ENCODE measurements around the gene CEP97. TPM values are rescaled to one million over a fixed set of nuclear protein-coding genes. Genes with fewer than 3 reads are reported as not detected.

Gene CEP97
- polyA plus RNA-seq, 1 donor (not counting 4 experiments of a cell fraction or from before 2014, with no cell fraction given): 3.6 TPM

DNA sequence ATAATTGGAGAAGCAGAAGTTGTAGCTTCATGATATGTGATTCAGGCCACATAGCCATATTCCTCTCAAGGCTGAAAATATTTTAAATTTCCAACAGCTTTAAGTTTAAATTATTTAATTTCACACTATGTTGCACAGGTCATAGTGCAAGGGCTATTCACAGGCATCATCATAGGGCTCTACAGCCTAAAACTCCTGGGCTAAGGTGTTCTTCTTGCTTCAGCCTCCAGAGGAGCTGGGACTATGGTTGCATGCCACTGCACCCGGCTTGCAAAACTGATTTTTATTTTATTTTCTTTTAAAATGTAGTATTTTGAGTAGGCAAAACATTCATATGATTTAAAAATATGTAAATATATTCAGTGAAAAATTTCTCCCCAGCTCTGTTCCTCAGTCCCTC is 6.0 kb upstream of the CEP97 start:
- no peak overlapping the region for H3K4me3 ChIP-seq (ENCODE audit: control insufficient read depth in 2 of 3, extremely low read depth in 1 of 3, insufficient read depth in 2 of 3, low read depth in 1 of 3, low read length in 3 of 3)
- peaks cover 19% of the 10 kb centered on the region for H3K4me1 ChIP-seq (ENCODE audit: control insufficient read depth, extremely low read depth, insufficient read depth, low read length)
- dilution Hi-C loops (cut with MboI; ENCODE audit: extremely low pct_ligation_motif_present, low sequenced_read_pairs): no loop called here
- DNase-seq (ENCODE audit: low read depth, low spot score) (no peak), FAIRE-seq (no peak)
- no peak overlapping the region for H3K9ac ChIP-seq (ENCODE audit: control insufficient read depth, extremely low read depth, insufficient read depth, low read length)
- TF ChIP-seq, protein P1, sequence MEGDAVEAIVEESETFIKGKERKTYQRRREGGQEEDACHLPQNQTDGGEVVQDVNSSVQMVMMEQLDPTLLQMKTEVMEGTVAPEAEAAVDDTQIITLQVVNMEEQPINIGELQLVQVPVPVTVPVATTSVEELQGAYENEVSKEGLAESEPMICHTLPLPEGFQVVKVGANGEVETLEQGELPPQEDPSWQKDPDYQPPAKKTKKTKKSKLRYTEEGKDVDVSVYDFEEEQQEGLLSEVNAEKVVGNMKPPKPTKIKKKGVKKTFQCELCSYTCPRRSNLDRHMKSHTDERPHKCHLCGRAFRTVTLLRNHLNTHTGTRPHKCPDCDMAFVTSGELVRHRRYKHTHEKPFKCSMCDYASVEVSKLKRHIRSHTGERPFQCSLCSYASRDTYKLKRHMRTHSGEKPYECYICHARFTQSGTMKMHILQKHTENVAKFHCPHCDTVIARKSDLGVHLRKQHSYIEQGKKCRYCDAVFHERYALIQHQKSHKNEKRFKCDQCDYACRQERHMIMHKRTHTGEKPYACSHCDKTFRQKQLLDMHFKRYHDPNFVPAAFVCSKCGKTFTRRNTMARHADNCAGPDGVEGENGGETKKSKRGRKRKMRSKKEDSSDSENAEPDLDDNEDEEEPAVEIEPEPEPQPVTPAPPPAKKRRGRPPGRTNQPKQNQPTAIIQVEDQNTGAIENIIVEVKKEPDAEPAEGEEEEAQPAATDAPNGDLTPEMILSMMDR (optimal IDR thresholded peaks at IDR 0.05 in 1 of 3, IDR thresholded peaks at IDR 0.05 in 1 of 3, conservative IDR thresholded peaks at IDR 0.05 in 1 of 3; ENCODE audit: extremely low read depth in 1 of 3, insufficient read depth in 2 of 3, low read length in 3 of 3): no peak
- TF ChIP-seq EZH2 (IDR thresholded peaks at IDR 0.05; ENCODE audit: low read length): no peak
- H3K4me2 ChIP-seq (ENCODE audit: control insufficient read depth, extremely low read depth, insufficient read depth, low read depth, low read length): no peak overlapping the region
- H3K9me3 ChIP-seq (ENCODE audit: control insufficient read depth, low read depth, low read length): no peaks in the 10 kb centered on the region
- H3K27me3 ChIP-seq (ENCODE audit: control insufficient read depth, extremely low read depth, insufficient read depth, low read length): no peaks in the 10 kb centered on the region
- no peaks in the 10 kb centered on the region for H4K20me1 ChIP-seq (ENCODE audit: control insufficient read depth, extremely low read depth, insufficient read depth, low read length)
- no peak overlapping the region for H3K27ac ChIP-seq (ENCODE audit: control insufficient read depth, insufficient read depth, low read length)
- no peaks in the 10 kb centered on the region for H3K36me3 ChIP-seq (ENCODE audit: control insufficient read depth in 2 of 2, extremely low read depth in 1 of 2, insufficient read depth in 2 of 2, low read length in 2 of 2)
- no peaks in the 10 kb centered on the region for H3K79me2 ChIP-seq (ENCODE audit: control insufficient read depth, insufficient read depth, low read length)
- no peak overlapping the region for H2AFZ ChIP-seq (ENCODE audit: control insufficient read depth, low read length)
- no peaks in the 10 kb centered on the region for H3K9me1 ChIP-seq (ENCODE audit: control insufficient read depth, extremely low read depth, insufficient read depth, low read length)

DNA sequence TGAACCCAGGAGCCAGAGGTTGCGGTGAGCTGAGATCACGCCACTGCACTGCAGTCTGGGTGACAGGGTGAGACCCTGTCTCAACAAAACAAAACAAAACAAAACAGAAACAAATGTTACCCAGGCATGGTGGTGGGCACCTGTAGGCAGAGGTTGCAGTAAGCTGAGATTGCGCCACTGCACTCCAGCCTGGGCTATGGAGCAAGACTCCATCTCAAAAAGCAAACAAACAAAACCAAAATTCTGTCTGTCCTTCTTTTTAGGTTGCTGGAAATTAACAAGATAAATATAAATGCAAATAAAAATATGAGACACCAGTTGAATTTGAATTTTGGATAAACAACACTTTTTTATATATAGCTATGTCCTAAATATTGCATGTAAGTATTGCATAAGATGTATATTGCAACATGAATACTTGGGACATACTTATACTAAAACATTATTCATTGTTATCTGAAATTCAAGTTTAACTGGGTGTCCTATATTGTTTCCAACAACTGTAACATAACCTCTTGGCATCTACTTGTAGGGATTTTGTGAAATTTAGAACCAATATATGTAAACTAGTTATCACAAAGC is 4.7 kb upstream of the CEP97 start:
- H3K27ac ChIP-seq (ENCODE audit: control insufficient read depth, insufficient read depth, low read length): no peak overlapping the region
- DNase-seq (ENCODE audit: low read depth, low spot score): no peak
- H3K9ac ChIP-seq (ENCODE audit: control insufficient read depth, extremely low read depth, insufficient read depth, low read length): no peak overlapping the region
- H4K20me1 ChIP-seq (ENCODE audit: control insufficient read depth, extremely low read depth, insufficient read depth, low read length): no peaks in the 10 kb centered on the region
- H3K27me3 ChIP-seq (ENCODE audit: control insufficient read depth, extremely low read depth, insufficient read depth, low read length): no peaks in the 10 kb centered on the region
- dilution Hi-C loops (cut with MboI; ENCODE audit: extremely low pct_ligation_motif_present, low sequenced_read_pairs): no loop called here
- H3K4me2 ChIP-seq (ENCODE audit: control insufficient read depth, extremely low read depth, insufficient read depth, low read depth, low read length): no peak overlapping the region
- H3K4me3 ChIP-seq (ENCODE audit: control insufficient read depth in 2 of 3, extremely low read depth in 1 of 3, insufficient read depth in 2 of 3, low read depth in 1 of 3, low read length in 3 of 3): no peak overlapping the region
- no peaks in the 10 kb centered on the region for H3K9me3 ChIP-seq (ENCODE audit: control insufficient read depth, low read depth, low read length)
- H3K36me3 ChIP-seq (ENCODE audit: control insufficient read depth in 2 of 2, extremely low read depth in 1 of 2, insufficient read depth in 2 of 2, low read length in 2 of 2): no peaks in the 10 kb centered on the region
- no peaks in the 10 kb centered on the region for H3K9me1 ChIP-seq (ENCODE audit: control insufficient read depth, extremely low read depth, insufficient read depth, low read length)
- no peak for FAIRE-seq
- H3K4me1 ChIP-seq (ENCODE audit: control insufficient read depth, extremely low read depth, insufficient read depth, low read length): peaks cover 21% of the 10 kb centered on the region
- no peak overlapping the region for H2AFZ ChIP-seq (ENCODE audit: control insufficient read depth, low read length)
- no peaks in the 10 kb centered on the region for H3K79me2 ChIP-seq (ENCODE audit: control insufficient read depth, insufficient read depth, low read length)
- TF ChIP-seq EZH2 (IDR thresholded peaks at IDR 0.05; ENCODE audit: low read length): no peak
- TF ChIP-seq, protein P1 (optimal IDR thresholded peaks at IDR 0.05 in 1 of 3, IDR thresholded peaks at IDR 0.05 in 1 of 3, conservative IDR thresholded peaks at IDR 0.05 in 1 of 3; ENCODE audit: extremely low read depth in 1 of 3, insufficient read depth in 2 of 3, low read length in 3 of 3): no peak

Measured in keratinocyte (primary cell).